CD4-positive, alpha-beta T cell treated with Interleukin-6 at 100 ng/mL for 8 hours (primary cell): Measurements from ENCODE around the gene VPS11.
"Not testable (repeated sequence)": the region's sequence is repeated elsewhere in the genome, so short reads cannot be mapped to it uniquely, and the experiment has no call there.

Source experiments
- DNase-seq: peaks from one replicate; pipeline ENCODE4 v3.0.0-alpha.2; 2020; ENCODE audit warnings: mixed read lengths, low spot score

VPS11 gene

DNA sequence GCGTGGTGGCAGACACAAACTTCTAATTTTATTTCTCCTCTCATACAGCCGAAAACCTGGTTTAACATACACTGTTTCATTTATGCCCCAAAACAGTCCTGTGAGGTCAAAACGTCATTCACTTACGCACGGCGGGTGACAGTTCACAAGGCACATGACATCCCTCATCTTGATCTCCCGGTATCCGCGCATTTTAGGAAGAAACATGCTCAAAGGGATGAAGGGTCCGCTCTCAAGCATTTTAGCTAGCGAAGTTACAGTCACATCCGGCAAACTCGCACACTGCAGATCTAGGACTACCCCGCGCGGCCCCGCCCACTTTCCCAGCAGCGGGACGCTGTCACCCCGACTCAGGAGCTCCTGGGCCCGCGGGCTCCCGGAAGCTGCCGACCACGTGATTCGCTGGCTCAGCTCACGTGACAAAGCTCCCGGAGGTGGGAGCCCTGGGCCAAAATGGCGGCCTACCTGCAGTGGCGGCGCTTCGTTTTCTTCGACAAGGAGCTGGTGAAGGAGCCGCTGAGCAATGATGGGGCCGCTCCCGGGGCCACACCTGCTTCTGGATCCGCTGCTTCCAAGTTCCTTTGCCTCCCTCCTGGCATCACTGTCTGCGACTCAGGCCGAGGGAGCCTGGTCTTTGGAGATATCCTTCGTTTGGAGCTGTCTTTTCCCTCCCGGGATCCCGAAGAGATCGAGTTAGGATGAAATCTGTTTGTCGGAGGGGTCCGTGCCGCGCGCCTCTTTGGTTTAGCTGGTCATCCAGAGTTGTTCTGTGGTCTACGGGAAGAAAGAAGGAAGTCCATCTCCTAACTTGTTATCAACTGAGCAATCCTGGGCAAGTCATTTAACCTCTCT is at the start of gene VPS11:
TSS of gene VPS11 (plus strand) at position 448 of the 852 bp plus-strand sequence. CDS start at position 454, 6 bp downstream.
- peak; percentile 98 for DNase-seq

DNA sequence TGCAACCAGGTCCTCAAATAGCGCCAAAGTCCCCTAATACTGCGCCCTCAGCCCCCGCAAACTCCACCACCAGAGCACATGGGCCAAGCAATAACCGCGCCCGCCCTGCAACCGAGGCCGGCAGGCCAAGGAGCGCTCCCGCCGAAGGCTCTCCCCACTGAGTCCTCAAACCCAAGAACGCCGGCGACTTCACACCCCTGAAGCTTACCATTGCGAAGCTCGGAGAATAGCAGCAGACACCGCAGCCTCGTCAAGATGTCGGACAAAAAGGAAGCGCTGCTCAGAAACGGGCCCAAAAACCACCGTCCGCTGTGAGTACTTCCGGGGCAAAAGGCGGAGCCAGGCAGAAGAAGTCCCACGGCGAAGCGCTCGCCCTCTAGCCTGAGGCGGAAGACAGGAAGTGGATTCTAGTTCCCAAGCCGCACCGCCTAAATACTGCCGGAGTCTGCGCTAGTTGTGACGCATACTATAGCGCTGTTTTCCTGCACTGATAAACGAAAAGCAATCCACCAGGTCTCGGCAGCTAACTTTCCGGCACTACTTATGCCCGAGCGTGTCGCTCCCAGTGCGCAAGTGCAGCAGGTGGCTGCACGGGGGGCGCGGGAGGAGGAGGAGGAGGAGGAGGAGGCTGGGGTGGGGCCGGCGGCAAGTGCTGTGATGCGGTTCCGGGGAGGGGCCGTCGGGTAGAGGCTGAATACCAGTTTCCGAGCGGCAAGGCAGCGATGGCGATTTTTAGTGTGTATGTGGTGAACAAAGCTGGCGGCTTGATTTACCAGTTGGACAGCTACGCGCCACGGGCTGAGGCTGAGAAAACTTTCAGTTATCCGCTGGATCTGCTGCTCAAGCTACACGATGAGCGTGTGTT is 49.3 kb upstream of the VPS11 start, which contains the start of the genes RPS25 and TRAPPC4:
TSS of gene RPS25 (minus strand) at position 270 of the 865 bp plus-strand sequence. CDS start at position 211, 59 bp downstream.
TSS of gene TRAPPC4 (plus strand) at position 693 of the 865 bp plus-strand sequence. CDS start at position 723, 30 bp downstream.
- peak; percentile 95 for DNase-seq

DNA sequence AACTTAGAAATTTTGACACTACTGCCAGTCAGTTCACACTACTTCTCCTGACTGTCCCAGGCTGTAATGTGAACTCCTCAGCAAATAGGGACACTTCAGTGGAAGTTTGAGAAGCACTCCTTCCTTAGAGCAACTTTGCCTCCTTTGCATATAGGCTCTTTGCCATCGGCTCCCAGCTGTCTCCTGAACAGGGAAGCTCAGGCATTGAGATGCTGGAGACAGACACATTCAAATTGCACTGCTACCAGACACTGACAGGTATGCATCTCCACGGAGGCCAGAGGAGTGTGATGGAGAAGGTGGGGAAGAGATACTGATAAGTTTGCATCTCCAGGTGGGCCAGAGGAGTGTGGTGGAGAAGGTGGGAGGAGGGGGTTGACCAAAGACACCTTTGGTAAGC is 47.6 kb upstream of the VPS11 start:
- DNase-seq: no peak

DNA sequence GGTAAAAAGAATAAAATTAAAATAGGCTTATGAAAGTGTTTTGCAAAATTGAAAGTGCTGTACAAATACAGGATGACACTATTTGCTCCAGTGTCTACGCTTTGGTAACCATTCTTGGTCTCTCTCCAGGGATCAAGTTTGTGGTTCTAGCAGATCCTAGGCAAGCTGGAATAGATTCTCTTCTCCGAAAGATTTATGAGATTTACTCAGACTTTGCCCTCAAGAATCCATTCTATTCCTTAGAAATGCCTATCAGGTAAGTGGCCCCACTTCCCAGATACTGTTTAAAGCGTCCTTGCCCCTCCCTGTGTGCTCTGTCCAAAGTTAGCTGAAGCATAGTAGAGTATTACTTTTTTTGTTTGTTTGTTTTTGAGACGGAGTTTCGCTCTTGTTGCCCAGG is 46.0 kb upstream of the VPS11 start:
- DNase-seq: no peak

DNA sequence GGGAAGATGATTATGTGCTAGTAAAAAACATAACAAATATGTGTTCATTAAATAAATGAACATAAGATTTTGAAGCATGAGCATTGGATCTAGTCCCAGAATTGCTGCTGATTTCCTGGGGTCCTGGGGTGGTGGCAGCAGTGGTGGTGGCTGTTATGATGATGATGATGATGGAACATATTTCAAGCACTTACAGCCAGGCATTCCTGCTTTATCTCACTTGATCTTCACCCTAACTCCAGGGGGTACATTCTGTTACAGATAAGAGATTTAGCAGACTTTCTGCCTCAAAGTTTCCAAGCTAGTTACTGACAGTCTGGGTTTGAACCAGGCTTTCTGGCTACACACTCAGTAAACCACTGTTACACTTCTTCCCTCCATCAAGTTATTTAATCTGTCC is 43.9 kb upstream of the VPS11 start:
- no peak for DNase-seq

DNA sequence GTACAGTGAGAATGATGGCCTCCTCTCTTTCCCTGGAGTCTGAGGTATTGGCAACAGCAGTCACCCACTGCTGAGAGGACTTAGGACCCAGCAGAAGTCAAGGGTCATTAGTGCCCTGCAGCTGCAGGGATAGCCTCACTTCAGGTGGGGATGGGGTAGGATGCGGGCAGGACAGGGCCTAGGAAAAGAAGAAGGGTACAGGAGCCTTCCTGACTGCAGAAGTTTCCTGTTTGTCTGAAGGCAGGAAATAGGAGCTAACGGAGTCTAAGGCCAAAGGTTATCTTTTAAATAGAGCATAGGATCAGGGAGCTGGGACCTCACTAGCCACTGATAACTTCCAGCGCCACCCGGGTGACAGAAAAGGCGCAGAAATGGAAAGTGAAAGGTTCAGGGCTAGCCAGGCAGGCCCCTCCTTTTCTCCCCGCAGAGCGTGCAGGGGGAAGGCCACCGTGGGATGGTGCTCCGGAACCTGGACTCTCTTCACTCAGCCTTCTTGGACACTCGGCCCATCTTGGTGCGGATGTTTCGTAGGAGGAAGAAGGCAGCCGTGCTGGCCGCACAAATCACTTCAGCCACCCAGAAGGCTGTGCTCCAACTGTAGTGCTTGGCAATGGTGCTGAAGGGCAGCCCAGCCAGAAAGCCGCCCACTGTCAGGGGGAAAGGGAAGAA is 43.1 kb upstream of the VPS11 start:
- DNase-seq: no peak

DNA sequence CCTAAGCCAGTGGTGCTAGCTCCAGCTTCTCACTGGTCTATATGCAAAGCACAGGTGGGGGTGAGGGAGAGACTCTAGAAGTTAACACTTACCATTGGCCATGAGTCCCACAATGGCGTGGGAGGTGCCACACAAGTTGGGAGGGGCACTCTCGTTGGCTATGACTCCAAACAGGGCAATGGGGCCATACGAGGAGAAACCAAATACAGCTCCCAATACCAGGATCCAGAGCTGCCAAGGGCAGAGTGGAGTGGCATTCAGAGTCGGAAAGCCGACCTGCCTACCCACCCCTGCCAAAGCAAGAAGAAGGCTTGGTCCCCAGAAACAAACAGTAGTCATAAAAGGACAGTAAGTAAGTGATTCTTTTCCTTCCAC is 42.5 kb upstream of the VPS11 start:
- DNase-seq: no peak

DNA sequence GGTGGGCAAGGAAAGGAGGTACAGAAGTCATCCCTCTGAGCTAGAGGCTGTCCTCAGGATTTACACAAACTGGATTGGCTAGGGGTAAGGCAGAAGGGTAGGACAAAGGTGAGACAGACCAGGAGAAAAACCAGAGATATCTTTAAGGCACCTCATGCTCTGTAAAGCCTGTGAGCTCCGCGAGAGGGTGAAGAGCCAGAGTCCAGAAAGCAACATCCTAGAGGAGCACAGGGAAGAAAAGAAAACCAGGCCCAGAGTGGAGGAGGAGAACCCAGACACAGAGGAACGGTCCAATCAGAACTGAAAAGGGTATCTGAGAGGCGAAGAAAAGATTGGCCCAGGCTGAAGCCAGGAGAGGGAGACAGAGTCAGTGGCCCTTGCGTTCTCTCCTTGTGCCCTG is 42.1 kb upstream of the VPS11 start:
- DNase-seq: no peak

DNA sequence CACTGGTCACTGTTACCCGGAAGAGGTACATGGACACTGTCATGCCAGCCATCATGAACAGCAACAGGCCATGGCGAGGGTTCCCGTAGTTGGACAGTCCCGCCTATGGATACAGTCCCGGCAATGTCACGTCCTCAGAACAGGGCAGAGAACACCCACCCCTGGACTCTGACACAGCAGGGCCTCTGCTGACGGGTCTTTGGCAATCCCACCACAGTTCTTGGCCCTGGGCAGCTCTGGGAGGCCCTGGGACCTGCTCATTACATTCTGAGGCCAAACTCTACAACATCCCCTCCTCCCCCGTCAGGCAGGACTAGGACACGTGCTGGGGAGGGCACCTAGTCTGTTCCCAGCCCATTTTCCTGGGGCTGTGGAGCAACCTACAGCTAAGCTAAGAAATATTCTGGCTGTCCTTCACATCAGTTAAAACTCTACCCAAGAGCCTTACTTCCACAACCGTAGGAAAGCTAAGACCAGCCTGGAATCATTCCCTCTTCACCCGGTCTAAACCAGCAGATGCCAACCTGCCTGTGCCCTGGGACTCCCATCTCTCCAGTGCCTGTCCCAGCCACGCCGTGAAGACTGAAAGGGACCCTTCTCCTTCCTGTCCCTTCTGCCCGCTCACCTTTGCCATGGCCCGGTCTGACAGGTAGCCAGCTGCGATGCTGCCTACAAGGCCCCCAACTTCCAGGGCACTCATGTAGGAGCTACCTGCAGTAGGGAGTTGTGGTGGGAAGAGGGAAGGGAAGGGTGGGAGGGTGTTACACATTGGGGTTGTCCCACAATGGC is 41.4 kb upstream of the VPS11 start:
- no peak for DNase-seq

DNA sequence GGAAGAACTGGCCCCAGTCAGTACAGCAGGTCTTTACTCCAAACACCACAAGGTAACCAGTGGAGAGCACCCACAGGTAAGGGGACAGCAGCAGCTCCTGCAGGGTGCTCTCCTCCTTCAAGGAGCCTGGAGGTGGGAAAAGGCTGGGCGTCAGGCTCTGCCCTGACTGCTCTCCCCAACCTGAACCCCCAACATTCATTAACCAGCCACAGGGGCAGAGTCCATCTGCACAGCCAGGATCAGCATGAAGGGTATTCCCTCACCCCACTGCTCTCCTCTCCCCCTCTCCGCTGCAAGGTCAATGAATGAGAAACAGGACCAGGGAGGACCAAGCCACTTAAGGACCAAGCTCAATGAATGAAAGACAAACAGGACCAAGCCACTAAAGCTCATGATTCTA is 40.6 kb upstream of the VPS11 start:
- DNase-seq: no peak

DNA sequence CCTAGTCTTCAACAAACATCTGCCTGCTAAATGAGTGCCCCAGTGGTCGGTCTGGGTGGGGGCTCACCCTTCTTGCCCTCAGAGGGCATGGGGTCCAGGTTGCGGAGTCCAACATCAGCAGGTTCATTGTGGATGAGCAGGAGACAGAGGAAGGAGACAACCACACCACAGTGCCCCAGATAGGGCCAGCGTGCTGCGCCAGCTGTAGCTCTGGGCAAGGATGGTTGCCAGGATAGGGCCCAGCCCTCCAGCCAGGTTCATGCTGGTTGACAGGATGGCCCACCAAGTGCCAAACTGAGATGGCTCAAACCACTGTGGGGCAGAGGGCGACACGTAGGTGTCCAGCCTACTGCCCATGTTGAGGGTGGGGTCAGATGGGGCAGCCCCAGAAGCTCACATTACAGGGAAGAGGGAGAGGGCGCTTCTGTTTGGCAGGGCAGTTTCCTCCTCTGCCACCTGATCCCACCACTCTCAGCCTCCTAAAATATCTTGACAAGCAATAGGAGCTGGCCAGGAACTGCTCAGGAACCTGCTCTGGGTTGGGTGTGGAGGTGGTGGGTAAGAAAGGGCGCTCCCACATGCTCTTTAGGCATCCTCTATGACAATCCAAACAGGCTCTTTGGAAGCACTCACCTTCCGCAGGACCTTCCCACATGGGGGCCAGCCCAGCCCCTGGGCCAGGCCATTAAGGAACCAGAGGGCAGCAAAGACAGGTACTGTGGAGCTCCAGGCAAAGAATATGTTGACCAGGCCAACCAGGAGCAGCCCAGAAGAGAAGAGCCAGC is 39.9 kb upstream of the VPS11 start:
- DNase-seq: no peak

DNA sequence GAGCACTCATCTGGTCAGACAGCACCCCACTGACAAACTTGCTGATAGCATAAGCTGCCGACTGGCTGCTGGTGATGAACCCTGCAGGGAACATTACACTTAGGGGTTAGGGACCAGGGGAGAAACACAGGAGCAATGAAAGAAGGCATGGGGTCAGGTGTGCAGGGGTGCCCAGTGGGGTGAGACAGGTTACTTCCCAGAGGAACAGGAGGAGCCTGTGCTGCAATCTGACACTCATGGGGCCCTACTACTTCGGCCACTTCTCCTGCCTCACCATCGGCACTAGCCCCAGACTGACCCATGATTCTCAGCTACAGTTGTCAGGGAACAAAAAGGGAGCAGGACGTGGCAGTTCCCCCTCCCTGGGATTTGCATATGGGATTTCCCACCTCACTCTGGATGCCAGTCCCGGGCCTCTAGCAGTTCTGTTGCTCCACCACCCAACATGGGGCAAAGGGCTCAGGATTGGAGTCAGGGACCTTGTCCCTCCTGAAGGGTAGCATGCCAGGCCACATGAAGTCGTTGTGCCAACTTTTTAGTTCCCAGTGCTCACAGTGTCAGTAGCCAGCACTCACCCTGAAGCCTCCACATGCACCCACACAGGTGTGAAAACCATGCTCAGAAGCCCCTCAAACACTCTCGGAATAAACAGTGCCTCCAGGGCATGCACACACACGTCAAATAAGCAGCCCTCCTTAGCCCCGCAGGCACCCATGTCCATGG is 39.1 kb upstream of the VPS11 start:
- no peak for DNase-seq

DNA sequence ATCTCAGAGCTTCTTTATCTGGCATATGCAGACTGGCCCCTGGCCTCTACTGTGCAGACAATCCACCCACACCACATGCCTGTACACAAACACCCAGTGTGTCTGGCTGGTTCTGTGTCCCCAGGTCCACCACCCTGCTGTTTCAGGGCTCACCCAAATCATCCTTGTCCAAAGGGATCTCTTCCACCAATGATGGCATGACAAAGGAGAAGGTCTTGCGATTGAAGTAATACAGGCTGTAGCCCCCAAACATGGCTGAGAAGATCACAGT is 38.6 kb upstream of the VPS11 start:
- DNase-seq: no peak

DNA sequence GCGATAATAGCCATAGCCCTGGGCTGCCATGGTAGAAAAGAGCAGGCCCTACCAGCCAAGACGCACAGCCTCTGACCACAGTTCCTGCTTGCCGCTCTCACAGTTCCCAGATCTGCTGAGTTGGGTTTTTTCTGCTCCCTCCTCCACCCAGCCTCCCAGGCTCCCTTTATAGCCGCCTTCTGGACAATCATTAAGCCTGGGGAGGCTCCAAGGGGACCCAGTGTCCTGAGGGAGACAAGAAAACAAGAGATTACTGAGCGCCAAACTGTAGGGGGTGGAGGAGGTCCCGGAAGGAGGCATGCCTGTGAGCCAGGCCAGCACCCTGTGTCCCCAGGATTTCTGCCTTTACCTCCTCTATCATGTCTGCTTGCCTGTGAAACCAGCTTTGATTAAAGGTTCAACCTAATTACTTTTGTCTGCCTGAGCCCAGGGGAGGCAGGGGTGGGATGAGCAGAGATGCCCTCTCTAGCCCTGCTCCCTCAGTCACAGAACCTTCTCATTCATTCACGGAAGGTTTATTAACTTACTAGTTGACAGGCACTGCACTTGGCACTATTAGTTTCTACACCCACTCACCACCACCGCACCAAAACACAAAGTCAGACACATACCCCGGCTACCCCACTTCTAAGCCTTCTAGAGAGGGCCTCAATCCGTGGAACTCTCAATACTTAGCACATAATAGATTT is 38.1 kb upstream of the VPS11 start:
- no peak for DNase-seq

DNA sequence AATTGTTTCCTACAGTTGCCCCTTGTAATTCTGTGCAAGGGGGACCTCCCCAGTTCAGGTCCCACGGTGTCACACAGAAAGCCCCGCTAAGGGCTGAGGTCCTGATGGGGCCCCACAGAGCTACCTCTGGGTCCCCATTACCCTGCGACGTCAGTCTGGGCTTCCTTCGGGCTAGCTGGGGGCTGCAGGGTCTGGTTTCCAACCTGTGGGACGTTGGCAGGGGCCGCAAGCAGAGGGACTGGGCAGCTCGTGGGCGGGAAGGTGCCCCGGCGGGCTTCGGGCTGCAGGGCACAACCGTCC is 37.6 kb upstream of the VPS11 start:
- DNase-seq: no peak

DNA sequence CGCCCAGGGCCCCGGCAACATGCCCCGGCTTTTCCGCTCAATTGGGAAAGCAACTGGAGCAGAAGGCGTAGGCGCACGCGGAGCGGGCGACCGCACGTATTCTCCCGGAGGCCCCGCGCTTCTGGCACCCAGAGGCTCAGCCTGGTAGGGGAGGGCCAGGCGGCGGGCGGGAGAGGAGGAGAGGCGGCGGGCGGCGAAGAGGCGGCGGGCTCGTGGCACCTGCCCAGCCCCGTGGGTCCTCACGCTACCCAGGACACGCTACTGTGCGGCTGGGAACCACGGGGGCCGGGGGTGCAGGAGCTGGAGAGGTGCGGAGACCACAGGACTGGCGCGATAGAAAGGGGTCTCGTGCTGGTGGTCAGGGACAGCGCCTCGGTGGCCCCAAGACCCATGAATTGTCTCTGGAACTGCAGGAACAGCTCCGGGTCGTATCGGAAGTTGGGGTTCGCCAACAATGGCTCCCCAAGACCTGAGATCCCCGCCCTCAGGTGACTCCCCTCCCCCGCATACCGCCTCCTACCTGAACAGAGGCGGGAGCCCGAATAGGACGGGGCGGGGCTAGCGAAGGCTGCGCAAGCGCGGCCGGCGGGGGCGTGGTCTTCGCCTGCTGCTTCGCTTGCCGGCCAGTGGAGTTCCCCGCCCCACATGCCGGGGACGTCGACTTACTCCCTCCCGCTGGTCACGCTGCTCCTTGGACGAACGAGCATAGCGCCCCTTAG is 37.1 kb upstream of the VPS11 start, which contains the start of gene SLC37A4:
TSS of gene SLC37A4 (minus strand) at position 549 of the 719 bp plus-strand sequence.
- peak; percentile 99 for DNase-seq

DNA sequence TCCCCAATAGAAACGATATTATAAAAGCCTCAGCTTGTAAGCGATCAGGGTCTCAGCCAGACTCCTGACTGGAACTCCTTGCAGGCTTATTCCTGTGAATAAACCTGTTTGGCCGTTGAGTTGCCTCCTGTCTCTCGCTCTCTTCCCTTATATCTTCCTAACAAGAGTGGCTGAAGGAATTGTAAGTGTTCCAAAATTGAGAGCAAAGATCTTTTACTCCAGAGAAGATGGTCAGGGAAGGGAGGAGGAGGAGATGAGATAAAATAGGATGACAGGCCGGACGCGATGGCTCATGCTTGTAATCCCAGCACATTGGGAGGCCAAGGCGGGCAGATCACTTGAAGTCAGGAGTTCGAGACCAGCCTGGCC is 35.7 kb upstream of the VPS11 start:
- no peak for DNase-seq

DNA sequence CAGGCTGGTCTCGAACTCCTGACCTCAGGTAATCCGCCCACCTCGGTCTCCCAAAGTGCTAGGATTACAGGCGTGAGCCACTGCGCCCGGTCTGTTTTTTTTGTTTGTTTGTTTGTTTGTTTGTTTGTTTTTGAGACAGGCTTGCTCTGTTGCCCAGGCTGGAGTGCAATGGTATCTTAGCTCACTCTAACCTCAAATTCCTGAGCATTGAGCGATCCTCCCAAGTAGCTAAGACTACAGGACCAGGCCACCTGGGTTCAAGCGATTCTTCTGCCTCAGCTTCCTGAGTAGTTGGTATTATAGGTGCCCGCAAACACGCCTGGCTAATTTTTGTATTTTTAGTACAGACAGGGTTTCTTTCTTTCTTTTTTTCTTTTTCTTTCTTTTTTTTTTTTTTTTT is 34.2 kb upstream of the VPS11 start:
- not testable (repeated sequence) for DNase-seq

DNA sequence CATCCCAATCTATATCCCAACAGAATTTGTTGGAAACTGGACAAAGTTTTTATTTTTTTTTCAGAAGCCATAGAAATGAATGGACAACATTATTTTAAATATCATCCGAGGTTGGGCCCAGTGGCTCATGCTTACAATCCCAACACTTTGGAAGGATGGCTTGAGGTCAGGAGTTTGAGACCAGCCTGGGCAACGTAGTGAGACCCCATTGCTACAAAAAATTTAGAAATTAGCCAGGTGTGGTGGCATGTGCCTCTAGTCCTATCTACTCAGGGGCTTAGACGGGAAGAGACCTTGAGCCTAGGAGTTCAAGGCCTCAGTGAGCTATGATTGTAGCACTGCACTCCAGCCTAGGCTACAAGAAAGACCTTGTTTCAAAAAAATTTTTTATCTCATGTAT is 32.8 kb upstream of the VPS11 start:
- no peak for DNase-seq
